SK-N-MC (cell line): ENCODE measurements around the gene ENPP7.

ENCODE experiments used
- EZH2 ChIP-seq: fragments of 200-600 bp; sonication (generic); IDR thresholded peaks from one replicate; pipeline ENCODE4 v1.6.1; 2017; ENCODE audit warnings: antibody characterized with exemption
- FOXP2 ChIP-seq: optimal IDR thresholded peaks from 2 replicates; pipeline ENCODE3; 2011; ENCODE audit warnings: mild to moderate bottlenecking, moderate library complexity; ENCODE audit not compliant: insufficient read depth; ENCODE audit errors: extremely low read length, control extremely low read depth
- POLR2AphosphoS5 ChIP-seq: IDR thresholded peaks from 2 replicates; pipeline ENCODE4 v1.6.1; 2012; ENCODE audit warnings: mild to moderate bottlenecking, low read depth, low read length, borderline replicate concordance

- no peak for TF ChIP-seq POLR2AphosphoS5
- TF ChIP-seq EZH2: no peak
- no peak for TF ChIP-seq FOXP2
Measured at GRCh38 chr17:79733692-79734070, 2.9 kb downstream of the ENPP7 start.
